ENCODE results near the gene NCAPG2.

Gene NCAPG2

GRCh38 chr7:158606671-158607424 lies 97.8 kb downstream of the NCAPG2 start:
- no peak overlapping the region for H3K4me2 ChIP-seq (ENCODE audit: low read length)
- no peak overlapping the region for H4K91ac ChIP-seq (ENCODE audit: low read depth, low read length)
- H3K4me3 ChIP-seq (ENCODE audit: low read depth, low read length) = no peak overlapping the region
- no peak overlapping the region for H2AFZ ChIP-seq (ENCODE audit: insufficient read depth, low read length, poor library complexity)
- H3K9ac ChIP-seq (ENCODE audit: low read length) = no peak overlapping the region
- no peak overlapping the region for H3K14ac ChIP-seq (ENCODE audit: low read length)
- no peak overlapping the region for H4K8ac ChIP-seq (ENCODE audit: low read depth, low read length)
- H3K18ac ChIP-seq (ENCODE audit: low read length) = no peak overlapping the region
- no peak overlapping the region for H3K4ac ChIP-seq (ENCODE audit: low read depth, low read length)
- H3K9me3 ChIP-seq (ENCODE audit: insufficient read depth, low read depth, low read length) = peaks cover 3% of the 10 kb centered on the region
- H3K27me3 ChIP-seq (ENCODE audit: insufficient read depth, low read length) = no peaks in the 10 kb centered on the region
- no peak for DNase-seq
- H2BK5ac ChIP-seq (ENCODE audit: low read depth, low read length, poor library complexity) = no peak overlapping the region
- WGBS (ENCODE audit: extremely low coverage, insufficient coverage, insufficient read length) = no CpG with 5 or more reads among the region's 18 CpGs
- no peak overlapping the region for H3K23ac ChIP-seq (ENCODE audit: low read length)
- H3K4me1 ChIP-seq (ENCODE audit: control insufficient read depth in 1 of 2, insufficient read depth in 2 of 2, low read length in 2 of 2) = no peaks in the 10 kb centered on the region
- peaks cover 4 to 8% of the 10 kb centered on the region in 2 experiments for H3K36me3 ChIP-seq (ENCODE audit: control insufficient read depth in 1 of 2, insufficient read depth in 2 of 2, low read length in 2 of 2)
- no peak overlapping the region for H2BK12ac ChIP-seq (ENCODE audit: low read length)
- no peak overlapping the region for H2AK5ac ChIP-seq (ENCODE audit: low read length)
- H4K12ac ChIP-seq (ENCODE audit: low read depth, low read length) = no peak overlapping the region
- no peaks in the 10 kb centered on the region for H3K79me2 ChIP-seq (ENCODE audit: control insufficient read depth, insufficient read depth, low read length, poor library complexity)
- H3K79me1 ChIP-seq (ENCODE audit: low read length) = no peaks in the 10 kb centered on the region
- no peak overlapping the region for H2BK120ac ChIP-seq (ENCODE audit: insufficient read depth, low read length, poor library complexity)
- H3K27ac ChIP-seq (ENCODE audit: low read depth, low read length) = no peak overlapping the region

GRCh38 chr7:158606129-158606528 lies 98.5 kb downstream of the NCAPG2 start:
- no peaks in the 10 kb centered on the region for H3K27me3 ChIP-seq (ENCODE audit: insufficient read depth, low read length)
- H4K91ac ChIP-seq (ENCODE audit: low read depth, low read length) = no peak overlapping the region
- H3K14ac ChIP-seq (ENCODE audit: low read length) = no peak overlapping the region
- H3K36me3 ChIP-seq (ENCODE audit: control insufficient read depth in 1 of 2, insufficient read depth in 2 of 2, low read length in 2 of 2) = peaks cover 4 to 6% of the 10 kb centered on the region in 2 experiments
- H3K79me2 ChIP-seq (ENCODE audit: control insufficient read depth, insufficient read depth, low read length, poor library complexity) = no peaks in the 10 kb centered on the region
- H3K4me3 ChIP-seq (ENCODE audit: low read depth, low read length) = no peak overlapping the region
- peaks cover 3% of the 10 kb centered on the region for H3K9me3 ChIP-seq (ENCODE audit: insufficient read depth, low read depth, low read length)
- H2AK5ac ChIP-seq (ENCODE audit: low read length) = no peak overlapping the region
- no CpG with 5 or more reads among the region's 4 CpGs for WGBS (ENCODE audit: extremely low coverage, insufficient coverage, insufficient read length)
- no peak overlapping the region for H2BK12ac ChIP-seq (ENCODE audit: low read length)
- H3K4me2 ChIP-seq (ENCODE audit: low read length) = no peak overlapping the region
- H3K79me1 ChIP-seq (ENCODE audit: low read length) = no peaks in the 10 kb centered on the region
- no peak overlapping the region for H3K9ac ChIP-seq (ENCODE audit: low read length)
- H2BK120ac ChIP-seq (ENCODE audit: insufficient read depth, low read length, poor library complexity) = no peak overlapping the region
- no peaks in the 10 kb centered on the region for H3K4me1 ChIP-seq (ENCODE audit: control insufficient read depth in 1 of 2, insufficient read depth in 2 of 2, low read length in 2 of 2)
- H3K27ac ChIP-seq (ENCODE audit: low read depth, low read length) = no peak overlapping the region
- DNase-seq = no peak
- H2AFZ ChIP-seq (ENCODE audit: insufficient read depth, low read length, poor library complexity) = no peak overlapping the region
- H3K23ac ChIP-seq (ENCODE audit: low read length) = no peak overlapping the region
- no peak overlapping the region for H4K12ac ChIP-seq (ENCODE audit: low read depth, low read length)
- H2BK5ac ChIP-seq (ENCODE audit: low read depth, low read length, poor library complexity) = no peak overlapping the region
- H3K18ac ChIP-seq (ENCODE audit: low read length) = no peak overlapping the region
- H3K4ac ChIP-seq (ENCODE audit: low read depth, low read length) = no peak overlapping the region
- no peak overlapping the region for H4K8ac ChIP-seq (ENCODE audit: low read depth, low read length)

GRCh38 chr7:158603773-158604755 lies 100.5 kb downstream of the NCAPG2 start:
- no peak overlapping the region for H2AK5ac ChIP-seq (ENCODE audit: low read length)
- DNase-seq = no peak
- no CpG with 5 or more reads among the region's 23 CpGs for WGBS (ENCODE audit: extremely low coverage, insufficient coverage, insufficient read length)
- no peak overlapping the region for H2BK120ac ChIP-seq (ENCODE audit: insufficient read depth, low read length, poor library complexity)
- no peak overlapping the region for H3K27ac ChIP-seq (ENCODE audit: low read depth, low read length)
- H3K23ac ChIP-seq (ENCODE audit: low read length) = no peak overlapping the region
- H4K8ac ChIP-seq (ENCODE audit: low read depth, low read length) = no peak overlapping the region
- no peaks in the 10 kb centered on the region for H3K79me2 ChIP-seq (ENCODE audit: control insufficient read depth, insufficient read depth, low read length, poor library complexity)
- no peaks in the 10 kb centered on the region for H3K4me1 ChIP-seq (ENCODE audit: control insufficient read depth in 1 of 2, insufficient read depth in 2 of 2, low read length in 2 of 2)
- no peak overlapping the region for H3K14ac ChIP-seq (ENCODE audit: low read length)
- H4K12ac ChIP-seq (ENCODE audit: low read depth, low read length) = no peak overlapping the region
- H3K4ac ChIP-seq (ENCODE audit: low read depth, low read length) = no peak overlapping the region
- H4K91ac ChIP-seq (ENCODE audit: low read depth, low read length) = no peak overlapping the region
- H3K4me3 ChIP-seq (ENCODE audit: low read depth, low read length) = no peak overlapping the region
- no peak overlapping the region for H2AFZ ChIP-seq (ENCODE audit: insufficient read depth, low read length, poor library complexity)
- H3K4me2 ChIP-seq (ENCODE audit: low read length) = no peak overlapping the region
- H3K9ac ChIP-seq (ENCODE audit: low read length) = no peak overlapping the region
- H3K79me1 ChIP-seq (ENCODE audit: low read length) = no peaks in the 10 kb centered on the region
- H2BK12ac ChIP-seq (ENCODE audit: low read length) = no peak overlapping the region
- H3K18ac ChIP-seq (ENCODE audit: low read length) = no peak overlapping the region
- H3K27me3 ChIP-seq (ENCODE audit: insufficient read depth, low read length) = no peaks in the 10 kb centered on the region
- H3K9me3 ChIP-seq (ENCODE audit: insufficient read depth, low read depth, low read length) = no peaks in the 10 kb centered on the region
- H2BK5ac ChIP-seq (ENCODE audit: low read depth, low read length, poor library complexity) = no peak overlapping the region
- H3K36me3 ChIP-seq (ENCODE audit: control insufficient read depth in 1 of 2, insufficient read depth in 2 of 2, low read length in 2 of 2) = peaks cover 2 to 4% of the 10 kb centered on the region in 2 experiments

GRCh38 chr7:158602905-158603772 lies 101.5 kb downstream of the NCAPG2 start:
- no peak overlapping the region for H3K4me2 ChIP-seq (ENCODE audit: low read length)
- no peak overlapping the region for H2BK5ac ChIP-seq (ENCODE audit: low read depth, low read length, poor library complexity)
- H2BK12ac ChIP-seq (ENCODE audit: low read length) = no peak overlapping the region
- H4K91ac ChIP-seq (ENCODE audit: low read depth, low read length) = no peak overlapping the region
- no peaks in the 10 kb centered on the region for H3K79me2 ChIP-seq (ENCODE audit: control insufficient read depth, insufficient read depth, low read length, poor library complexity)
- no peak overlapping the region for H3K18ac ChIP-seq (ENCODE audit: low read length)
- H4K8ac ChIP-seq (ENCODE audit: low read depth, low read length) = no peak overlapping the region
- no peak overlapping the region for H3K14ac ChIP-seq (ENCODE audit: low read length)
- no peaks in the 10 kb centered on the region for H3K9me3 ChIP-seq (ENCODE audit: insufficient read depth, low read depth, low read length)
- no peaks in the 10 kb centered on the region for H3K4me1 ChIP-seq (ENCODE audit: control insufficient read depth in 1 of 2, insufficient read depth in 2 of 2, low read length in 2 of 2)
- no peak overlapping the region for H4K12ac ChIP-seq (ENCODE audit: low read depth, low read length)
- H2AFZ ChIP-seq (ENCODE audit: insufficient read depth, low read length, poor library complexity) = no peak overlapping the region
- H2AK5ac ChIP-seq (ENCODE audit: low read length) = no peak overlapping the region
- no peak overlapping the region for H3K9ac ChIP-seq (ENCODE audit: low read length)
- H3K4ac ChIP-seq (ENCODE audit: low read depth, low read length) = no peak overlapping the region
- no peak for DNase-seq
- WGBS (ENCODE audit: extremely low coverage, insufficient coverage, insufficient read length) = no CpG with 5 or more reads among the region's 22 CpGs
- no peaks in the 10 kb centered on the region for H3K27me3 ChIP-seq (ENCODE audit: insufficient read depth, low read length)
- H3K23ac ChIP-seq (ENCODE audit: low read length) = no peak overlapping the region
- H2BK120ac ChIP-seq (ENCODE audit: insufficient read depth, low read length, poor library complexity) = no peak overlapping the region
- no peaks in the 10 kb centered on the region for H3K79me1 ChIP-seq (ENCODE audit: low read length)
- H3K36me3 ChIP-seq (ENCODE audit: control insufficient read depth in 1 of 2, insufficient read depth in 2 of 2, low read length in 2 of 2) = peaks cover 2 to 4% of the 10 kb centered on the region in 2 experiments
- H3K27ac ChIP-seq (ENCODE audit: low read depth, low read length) = no peak overlapping the region
- H3K4me3 ChIP-seq (ENCODE audit: low read depth, low read length) = no peak overlapping the region

All from trophoblast cell (in vitro differentiated cells and primary cell).